ENCODE measurements around the gene ACVRL1.
"Not testable (repeated sequence)": the region's sequence is repeated elsewhere in the genome, so short reads cannot be mapped to it uniquely, and the experiment has no call there.

The ACVRL1 gene

GRCh38 chr12:51883998-51884675 is 23.2 kb upstream of the ACVRL1 start:
- DNase-seq: no peak
- Histone ChIP-seq H3K4me3 (ENCODE audit: low read depth, low read length) (no peak overlapping the region), H3K4me1 (no peaks in the 10 kb centered on the region), H3K36me3 (no peaks in the 10 kb centered on the region), H3K9me3 (no peaks in the 10 kb centered on the region; the same call in 1 of the 2 replicates), H3K27me3 (no peaks in the 10 kb centered on the region)
- no peak for TF ChIP-seq CTCF (IDR thresholded peaks at IDR 0.05; ENCODE audit: low read depth, low read length)

GRCh38 chr12:51884676-51885229 is 22.6 kb upstream of the ACVRL1 start:
- H3K9me3 ChIP-seq: no peaks in the 10 kb centered on the region; the same call in 1 of the 2 replicates
- DNase-seq: no peak
- H3K4me3 ChIP-seq (ENCODE audit: low read depth, low read length): no peak overlapping the region
- no peaks in the 10 kb centered on the region for H3K27me3 ChIP-seq
- H3K4me1 ChIP-seq: 0 out of 2 replicates have a peak, but pooled peaks cover 3% of the 10 kb centered on the region
- no peaks in the 10 kb centered on the region for H3K36me3 ChIP-seq
- TF ChIP-seq CTCF (IDR thresholded peaks at IDR 0.05; ENCODE audit: low read depth, low read length): no peak

- not testable (repeated sequence) for H3K36me3 ChIP-seq; H3K27me3 ChIP-seq; H3K9me3 ChIP-seq; H3K4me1 ChIP-seq; H3K4me3 ChIP-seq (ENCODE audit: low read depth, low read length); DNase-seq
Measured at GRCh38 chr12:51885294-51886020, 21.8 kb upstream of the ACVRL1 start.

DNA sequence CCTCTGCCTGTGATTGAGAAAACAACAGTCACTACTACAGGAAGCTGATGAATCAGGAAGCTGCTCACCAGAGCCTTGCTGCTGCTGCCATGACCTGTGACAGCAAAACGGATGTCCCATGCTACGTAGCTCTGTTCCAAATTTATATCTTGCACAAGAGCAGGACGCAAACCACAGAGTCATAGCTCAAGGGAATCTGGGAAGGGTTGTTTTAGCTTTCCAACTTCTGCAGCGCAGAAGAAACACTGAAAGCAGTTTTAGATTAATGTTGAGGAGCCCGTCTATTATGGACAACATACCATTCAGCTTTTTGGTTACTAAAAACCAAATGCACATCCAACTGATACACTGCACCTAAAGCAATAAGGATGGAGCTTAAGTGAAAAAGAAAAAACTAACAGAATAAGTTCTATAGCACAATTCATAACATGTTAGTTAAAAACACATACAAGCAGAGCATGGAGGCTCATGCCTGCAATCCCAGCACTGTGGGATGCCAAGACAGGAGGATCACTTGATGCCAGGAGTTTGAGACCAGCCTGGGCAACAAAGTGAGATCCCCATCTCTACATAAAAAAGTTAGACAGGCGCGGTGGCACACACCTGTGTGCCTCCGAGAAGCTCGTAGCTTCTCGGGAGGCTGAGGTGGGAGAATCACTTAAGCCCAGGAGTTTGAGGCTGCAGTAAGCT is 21.1 kb upstream of the ACVRL1 start:
- no peak for DNase-seq
- no peaks in the 10 kb centered on the region for H3K27me3 ChIP-seq

GRCh38 chr12:51887476-51888315 is 19.6 kb upstream of the ACVRL1 start, which contains the start of gene ANKRD33:
Gene ANKRD33 (plus strand): TSS chr12:51888103. CDS start chr12:51888187, 84 bp downstream.
- Histone ChIP-seq H3K27me3 (no peaks in the 10 kb centered on the region), H3K36me3 (no peaks in the 10 kb centered on the region), H3K4me3 (ENCODE audit: low read depth, low read length) (no peak within 1 kb of the TSS), H3K9me3 (no peaks in the 10 kb centered on the region), H3K4me1 (0 out of 2 replicates have a peak, but pooled peaks cover 3% of the 10 kb centered on the region)
- DNase-seq: no peak
- no peak for TF ChIP-seq CTCF (IDR thresholded peaks at IDR 0.05; ENCODE audit: low read depth, low read length)

More for the DNA sequence above, 21.1 kb upstream of the ACVRL1 start:
- Histone ChIP-seq H3K9me3 (no peaks in the 10 kb centered on the region; the same call in 1 of the 2 replicates), H3K4me3 (ENCODE audit: low read depth, low read length) (no peak overlapping the region), H3K4me1 (0 out of 2 replicates have a peak, but pooled peaks cover 3% of the 10 kb centered on the region), H3K36me3 (no peaks in the 10 kb centered on the region)
- no peak for TF ChIP-seq CTCF (IDR thresholded peaks at IDR 0.05; ENCODE audit: low read depth, low read length)
